Ovary (tissue), 9 donors: ENCODE data around the gene TRAF3IP3. TPM values are rescaled to one million over a fixed set of nuclear protein-coding genes. Genes with fewer than 3 reads are reported as not detected.

ENCODE experiments used
- DNase-seq, 5 donors: peaks; one replicate each; pipeline ENCODE4 v3.0.0-alpha.2; 2019 to 2020
- H3K27ac ChIP-seq, 2 donors: fragments of 200-600 bp; one replicate each; pipeline versions ENCODE4 v1.5.1 to v1.8.0; 2019 to 2022
- H3K27me3 ChIP-seq: fragments of 200-600 bp; one replicate; pipeline ENCODE4 v1.8.0; 2022
- H3K36me3 ChIP-seq: fragments of 200-600 bp; sonication (generic); one replicate; pipeline ENCODE4 v1.5.1; 2019
- H3K4me1 ChIP-seq: one replicate; pipeline ENCODE4 v1.8.1; 2013; ENCODE audit warnings: mild to moderate bottlenecking, moderate library complexity; ENCODE audit not compliant: insufficient read depth
- H3K4me3 ChIP-seq: fragments of 200-600 bp; sonication (generic); one replicate; pipeline ENCODE4 v1.5.1; 2017
- H3K9me3 ChIP-seq, 2 donors: fragments of 200-600 bp in 1 of 2; sonication (generic) in 1 of 2; one replicate each; pipeline versions ENCODE4 v1.5.1 to v1.8.1; 2013 to 2019; ENCODE audit warnings: mild to moderate bottlenecking in 1 of 2, moderate library complexity in 1 of 2
- EP300 ChIP-seq: sonication (generic); formaldehyde crosslinking; IDR thresholded peaks from one replicate; pipeline ENCODE4 v1.6.1; 2017; ENCODE audit warnings: antibody characterized with exemption
- POLR2A ChIP-seq: fragments of 450-650 bp; IDR thresholded peaks from one replicate; pipeline ENCODE4 v1.6.1; 2017; ENCODE audit warnings: antibody characterized with exemption, mild to moderate bottlenecking, moderate library complexity
- WGBS, 3 donors: extraction: QIAGEN DNeasy Blood & Tissue Kit in 1 of 3; methylation state at CpG; one replicate each; pipeline versions ENCODE4 v1.1.5 to v1.1.7; 2013 to 2017; 5-methylcytosine and 5-hydroxymethylcytosine counted together
- intact Hi-C, 4 donors: fragments of 100-400 bp; cut with DNase I; formaldehyde crosslinking; loops; one replicate each; pipeline versions ENCODE4 v1.11.0 to v1.15.1; 2022 to 2023
- polyA plus RNA-seq, 2 donors: library from polyadenylated mRNA; stranded (reverse); fragments of 200-250 nt in 1 of 2; fragments of 350-450 nt in 1 of 2; fragmentation: Illumina TruSeq in 1 of 2; extraction: RNeasy Lipid Tissue Mini Kit (QIAGEN cat#74804) in 1 of 2; gene quantifications; one replicate each; pipeline ENCODE4 v1.2.3, GENCODE V29; 2013 to 2014
- total RNA-seq, 7 donors: library from RNA; depleted of rRNA in 2 of 7; stranded (reverse); fragments of >200 nt in 2 of 7; fragmentation: NEBNext Ultra II Directional in 3 of 7; extraction: Animal tissue kit (Norgen Biotek cat#: 25700) in 3 of 7; gene quantifications; one replicate each; pipeline versions ENCODE4 v1.1.0 to v1.2.4, GENCODE V29; 2016 to 2023
- TF ChIP-seq, protein P1 (sequence below), 3 donors: fragments of 450-650 bp in 2 of 3; fragments of 200-600 bp in 1 of 3; IDR thresholded peaks; one replicate each; pipeline versions ENCODE4 v1.5.1 to v1.8.0; 2016 to 2022; ENCODE audit warnings: antibody characterized with exemption in 3 of 3, mild to moderate bottlenecking in 1 of 3
- donor health status: DM: no; HTN: no; CAD: no; lungs with moderate emphysema.
- donor health status: DM: no; HTN: no; CAD: no.
- donor health status: Bipolar disorder and iron deficiency.
- donor health status: DM: yes; HTN: yes; CAD: no.
- donor health status: DM: no; HTN: no; CAD: no.
- donor health status: DM: yes; HTN: yes; CAD: no.

The TRAF3IP3 gene
- total and polyA plus RNA-seq, 9 donors, result 0.34 to 5.6 (median 1.4) TPM

DNA sequence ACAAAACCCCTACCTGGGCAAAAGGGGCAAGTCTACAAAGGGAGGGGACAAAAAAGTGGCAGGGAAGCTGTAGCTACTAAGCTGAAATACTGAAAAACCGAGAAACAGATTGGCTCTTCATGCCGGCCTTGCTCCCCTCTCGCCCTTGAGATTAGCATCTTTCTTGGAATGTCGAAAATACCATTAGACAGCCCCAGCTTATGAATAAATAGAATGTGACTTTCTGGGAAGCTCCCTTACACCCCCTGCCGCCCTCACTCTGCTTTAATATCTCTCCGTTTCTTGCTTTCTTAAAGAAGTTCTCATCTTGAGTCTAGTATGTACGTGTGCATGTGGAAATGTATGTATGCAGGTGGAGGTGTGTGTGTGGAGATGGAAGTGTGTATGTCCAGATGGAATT, 14.1 kb downstream of the TRAF3IP3 start:
- H3K27me3 ChIP-seq, result no peaks in the 10 kb centered on the region
- H3K27ac ChIP-seq, result no peak overlapping the region
- H3K4me3 ChIP-seq, result no peak overlapping the region
- DNase-seq, result no peak
- no peak for TF ChIP-seq POLR2A
- TF ChIP-seq, protein P1, sequence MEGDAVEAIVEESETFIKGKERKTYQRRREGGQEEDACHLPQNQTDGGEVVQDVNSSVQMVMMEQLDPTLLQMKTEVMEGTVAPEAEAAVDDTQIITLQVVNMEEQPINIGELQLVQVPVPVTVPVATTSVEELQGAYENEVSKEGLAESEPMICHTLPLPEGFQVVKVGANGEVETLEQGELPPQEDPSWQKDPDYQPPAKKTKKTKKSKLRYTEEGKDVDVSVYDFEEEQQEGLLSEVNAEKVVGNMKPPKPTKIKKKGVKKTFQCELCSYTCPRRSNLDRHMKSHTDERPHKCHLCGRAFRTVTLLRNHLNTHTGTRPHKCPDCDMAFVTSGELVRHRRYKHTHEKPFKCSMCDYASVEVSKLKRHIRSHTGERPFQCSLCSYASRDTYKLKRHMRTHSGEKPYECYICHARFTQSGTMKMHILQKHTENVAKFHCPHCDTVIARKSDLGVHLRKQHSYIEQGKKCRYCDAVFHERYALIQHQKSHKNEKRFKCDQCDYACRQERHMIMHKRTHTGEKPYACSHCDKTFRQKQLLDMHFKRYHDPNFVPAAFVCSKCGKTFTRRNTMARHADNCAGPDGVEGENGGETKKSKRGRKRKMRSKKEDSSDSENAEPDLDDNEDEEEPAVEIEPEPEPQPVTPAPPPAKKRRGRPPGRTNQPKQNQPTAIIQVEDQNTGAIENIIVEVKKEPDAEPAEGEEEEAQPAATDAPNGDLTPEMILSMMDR (IDR thresholded peaks at IDR 0.05), result no peak
- TF ChIP-seq EP300, result no peak
- no peaks in the 10 kb centered on the region for H3K9me3 ChIP-seq
- no peaks in the 10 kb centered on the region for H3K36me3 ChIP-seq
- intact Hi-C loops, result no loop called here
- 68 to 77% (median 69%) methylated on average over 7 of the region's 7 CpGs for WGBS, 3 donors
- H3K4me1 ChIP-seq, result peaks cover 5% of the 10 kb centered on the region

DNA sequence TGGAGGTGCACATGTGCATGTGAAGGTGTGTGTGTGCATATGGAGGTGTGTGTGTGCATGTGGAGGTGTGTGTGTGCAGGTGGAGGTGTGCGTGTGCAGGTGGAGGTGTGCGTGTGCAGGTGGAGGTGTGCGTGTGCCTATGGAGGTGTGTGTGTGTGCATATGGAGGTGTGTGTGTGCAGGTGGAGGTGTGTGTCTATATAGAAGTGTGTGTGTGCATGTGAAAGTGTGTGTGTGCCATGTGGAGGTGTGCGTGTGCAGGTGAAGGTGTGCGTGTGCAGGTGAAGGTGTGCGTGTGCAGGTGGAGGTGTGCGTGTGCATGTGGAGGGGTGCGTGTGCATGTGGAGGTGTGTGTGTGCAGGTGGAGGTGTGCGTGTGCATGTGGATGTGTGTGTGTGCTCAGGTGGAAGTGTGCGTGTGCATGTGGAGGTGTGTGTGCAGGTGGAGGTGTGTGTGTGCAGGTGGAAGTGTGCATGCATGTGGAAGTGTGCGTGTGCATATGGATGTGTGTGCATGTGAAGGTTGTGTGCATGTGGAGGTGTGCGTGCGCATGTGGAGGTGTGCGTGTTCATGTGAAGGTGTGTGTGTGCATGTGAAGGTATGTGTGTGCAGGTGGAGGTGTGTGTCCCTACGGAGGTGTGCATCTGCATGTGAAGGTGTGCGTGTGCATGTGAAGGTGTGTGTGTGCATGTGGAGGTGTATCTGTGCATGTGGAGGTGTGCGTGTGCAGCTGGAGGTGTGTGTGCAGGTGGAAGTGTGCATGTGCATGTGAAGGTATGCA, 15.0 kb downstream of the TRAF3IP3 start:
- intact Hi-C loops, result no loop called here
- H3K9me3 ChIP-seq, result no peaks in the 10 kb centered on the region
- peaks cover 5% of the 10 kb centered on the region for H3K4me1 ChIP-seq
- WGBS, 3 donors, result 92 to 93% (median 93%) methylated on average over 17 of the region's 17 CpGs
- no peak overlapping the region for H3K4me3 ChIP-seq
- DNase-seq, result no peak
- no peak overlapping the region for H3K27ac ChIP-seq
- no peak for TF ChIP-seq POLR2A
- TF ChIP-seq, protein P1 (IDR thresholded peaks at IDR 0.05), result no peak
- no peak for TF ChIP-seq EP300
- no peaks in the 10 kb centered on the region for H3K27me3 ChIP-seq
- H3K36me3 ChIP-seq, result no peaks in the 10 kb centered on the region

DNA sequence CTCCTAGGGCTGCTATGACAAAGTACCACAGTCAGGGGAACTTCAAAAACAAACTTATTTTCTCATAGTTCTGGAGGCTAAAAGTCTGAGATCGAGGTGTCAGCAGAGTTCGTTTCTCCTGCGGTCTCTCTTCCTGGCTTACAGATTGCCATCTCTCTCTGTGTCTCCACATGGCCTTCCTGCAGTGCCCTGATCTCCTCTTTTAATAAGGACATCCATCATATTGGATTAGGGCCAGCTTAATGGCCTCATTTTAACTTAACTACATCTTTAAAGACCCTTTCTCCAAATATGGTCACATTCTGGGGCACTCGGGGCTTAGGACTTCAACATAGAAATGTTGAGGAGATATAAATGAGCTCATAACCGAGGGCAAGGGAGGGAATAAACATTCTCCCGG, 16.3 kb downstream of the TRAF3IP3 start:
- H3K36me3 ChIP-seq, result no peaks in the 10 kb centered on the region
- no peaks in the 10 kb centered on the region for H3K27me3 ChIP-seq
- TF ChIP-seq, protein P1 (IDR thresholded peaks at IDR 0.05), result no peak
- TF ChIP-seq POLR2A (no peak), EP300 (no peak)
- intact Hi-C loops, result no loop called here
- H3K27ac ChIP-seq, result no peak overlapping the region
- no peak for DNase-seq
- no peak overlapping the region for H3K4me3 ChIP-seq
- no peaks in the 10 kb centered on the region for H3K9me3 ChIP-seq
- 39 to 51% (median 44%) methylated on average over 6 of the region's 6 CpGs for WGBS, 3 donors
- H3K4me1 ChIP-seq, result peaks cover 5% of the 10 kb centered on the region

DNA sequence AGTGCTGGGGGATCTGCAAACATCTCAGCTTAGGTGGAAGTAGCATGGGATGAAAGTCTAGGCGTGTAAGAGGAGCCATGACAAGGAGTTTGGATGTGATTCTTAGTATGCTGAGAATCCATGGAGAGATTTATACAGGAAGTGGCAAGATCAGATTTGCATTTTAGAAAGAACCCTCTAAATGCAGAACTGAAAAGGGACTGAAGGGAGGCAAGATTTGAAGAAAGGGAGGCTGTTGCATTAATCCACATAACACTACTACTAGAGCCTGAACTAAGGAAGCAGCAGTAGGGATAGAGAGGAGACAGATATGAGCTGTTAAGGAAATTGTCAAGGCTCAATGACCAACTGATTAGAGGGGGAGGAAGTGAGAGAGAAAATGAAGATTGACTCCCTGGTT, 18.7 kb downstream of the TRAF3IP3 start:
- 83 to 84% (median 84%) methylated on average over 1 of the region's 1 CpG for WGBS, 3 donors
- no peak for DNase-seq
- no peaks in the 10 kb centered on the region for H3K36me3 ChIP-seq
- peaks cover under 1% of the 10 kb centered on the region for H3K4me1 ChIP-seq
- H3K4me3 ChIP-seq, result no peak overlapping the region
- H3K27ac ChIP-seq, result no peak overlapping the region
- intact Hi-C loops, result no loop called here
- H3K27me3 ChIP-seq, result no peaks in the 10 kb centered on the region
- no peaks in the 10 kb centered on the region for H3K9me3 ChIP-seq
- no peak for TF ChIP-seq EP300
- TF ChIP-seq, protein P1 (IDR thresholded peaks at IDR 0.05), result no peak
- no peak for TF ChIP-seq POLR2A
